HS-5 (cell line): ENCODE data around the gene SIGLEC15.
"Not testable (repeated sequence)": the region's sequence is repeated elsewhere in the genome, so short reads cannot be mapped to it uniquely, and the experiment has no call there.

Experiments
- DNase-seq: peaks from one replicate; pipeline ENCODE4 v3.0.0-alpha.2; 2012; ENCODE audit warnings: low read depth

The SIGLEC15 gene

GRCh38 chr18:45820106-45820745 is 5.2 kb upstream of the SIGLEC15 start:
- no peak for DNase-seq

- DNase-seq, result no peak
Observed at GRCh38 chr18:45821026-45821425, 4.4 kb upstream of the SIGLEC15 start.

GRCh38 chr18:45821711-45822110 is 3.8 kb upstream of the SIGLEC15 start:
- no peak for DNase-seq

- no peak for DNase-seq
Observed at GRCh38 chr18:45826084-45826483, 609 bp downstream of the SIGLEC15 start.

GRCh38 chr18:45826716-45827115 is 1.2 kb downstream of the SIGLEC15 start:
- DNase-seq, result not testable (repeated sequence)

- no peak for DNase-seq
Observed at GRCh38 chr18:45828917-45829811, 3.7 kb downstream of the SIGLEC15 start.

- DNase-seq, result no peak
Observed at GRCh38 chr18:45829855-45830254, 4.4 kb downstream of the SIGLEC15 start.

GRCh38 chr18:45830917-45831316 is 5.4 kb downstream of the SIGLEC15 start:
- no peak for DNase-seq

GRCh38 chr18:45833846-45834245 is 8.4 kb downstream of the SIGLEC15 start:
- DNase-seq, result no peak

GRCh38 chr18:45834306-45834705 is 8.8 kb downstream of the SIGLEC15 start:
- no peak for DNase-seq

- no peak for DNase-seq
Observed at GRCh38 chr18:45835057-45835636, 9.7 kb downstream of the SIGLEC15 start.

- DNase-seq, result no peak
Observed at GRCh38 chr18:45836242-45837205, 11.0 kb downstream of the SIGLEC15 start.

- DNase-seq, result no peak
Observed at GRCh38 chr18:45837283-45838070, 12.0 kb downstream of the SIGLEC15 start.

GRCh38 chr18:45838302-45839070 is 13.0 kb downstream of the SIGLEC15 start:
- DNase-seq, result no peak

GRCh38 chr18:45839414-45840395 is 14.2 kb downstream of the SIGLEC15 start:
- DNase-seq, result no peak

- DNase-seq, result no peak
Observed at GRCh38 chr18:45841060-45841764, 15.7 kb downstream of the SIGLEC15 start.

GRCh38 chr18:45841765-45842442 is 16.4 kb downstream of the SIGLEC15 start:
- DNase-seq, result no peak

- no peak for DNase-seq
Observed at GRCh38 chr18:45843019-45843418, 17.5 kb downstream of the SIGLEC15 start.
